ENCODE results near the gene MED12L.

MED12L gene

GRCh38 chr3:151144016-151144415, 58.6 kb downstream of the MED12L start:
- in situ Hi-C loops (cut with MboI; ENCODE audit: low pct_unique_long_range_greater_than_20kb, low sequenced_read_pairs, unreplicated experiment): loop anchor here (25.0 kb wide), 1 partner anchor 607 kb away; the partner anchor contains the start of genes EIF2A and SERP1
- TF ChIP-seq CTCF (IDR thresholded peaks at IDR 0.05; ENCODE audit: extremely low read depth, insufficient read depth, missing control alignments): no peak
- DNase-seq (ENCODE audit: low spot score): no peak

- in situ Hi-C loops (cut with MboI; ENCODE audit: low pct_unique_long_range_greater_than_20kb, low sequenced_read_pairs, unreplicated experiment): loop anchor here (25.0 kb wide), 1 partner anchor 607 kb away; the partner anchor contains the start of genes EIF2A and SERP1
- no peak for TF ChIP-seq CTCF (IDR thresholded peaks at IDR 0.05; ENCODE audit: extremely low read depth, insufficient read depth, missing control alignments)
- no peak for DNase-seq (ENCODE audit: low spot score)
Observed at GRCh38 chr3:151144760-151145159, 59.3 kb downstream of the MED12L start.

GRCh38 chr3:151145713-151146070, 60.2 kb downstream of the MED12L start:
- no peak for TF ChIP-seq CTCF (IDR thresholded peaks at IDR 0.05; ENCODE audit: extremely low read depth, insufficient read depth, missing control alignments)
- no peak for DNase-seq (ENCODE audit: low spot score)
- in situ Hi-C loops (cut with MboI; ENCODE audit: low pct_unique_long_range_greater_than_20kb, low sequenced_read_pairs, unreplicated experiment): loop anchor here (25.0 kb wide), 1 partner anchor 608 kb away; the partner anchor contains the start of genes EIF2A and SERP1

GRCh38 chr3:151146071-151146730, 60.7 kb downstream of the MED12L start:
- peak; percentile 52 for DNase-seq (ENCODE audit: low spot score)
- in situ Hi-C loops (cut with MboI; ENCODE audit: low pct_unique_long_range_greater_than_20kb, low sequenced_read_pairs, unreplicated experiment): loop anchor here (25.0 kb wide), 1 partner anchor 609 kb away; the partner anchor contains the start of genes EIF2A and SERP1

DNA sequence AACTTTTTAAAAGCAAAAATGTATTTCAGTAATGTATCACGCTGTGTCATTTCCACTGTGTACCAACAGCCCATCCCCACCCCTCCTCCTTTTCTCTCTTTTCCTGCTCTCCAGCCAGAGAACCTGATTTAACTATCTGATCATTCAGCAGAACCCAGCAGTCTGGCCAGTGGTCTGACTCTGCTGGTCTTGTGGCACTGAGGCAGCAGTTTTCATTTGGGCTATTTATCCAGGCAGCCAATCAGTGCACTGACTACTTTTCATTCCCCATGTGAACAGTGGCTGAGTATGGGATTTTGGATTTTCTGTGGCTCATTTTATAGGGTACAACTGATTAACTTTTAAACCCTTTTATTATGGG, 61.2 kb downstream of the MED12L start:
- in situ Hi-C loops (cut with MboI; ENCODE audit: low pct_unique_long_range_greater_than_20kb, low sequenced_read_pairs, unreplicated experiment): loop anchor here (25.0 kb wide), 1 partner anchor 609 kb away; the partner anchor contains the start of genes EIF2A and SERP1
- no peak for TF ChIP-seq CTCF (IDR thresholded peaks at IDR 0.05; ENCODE audit: extremely low read depth, insufficient read depth, missing control alignments)
- DNase-seq (ENCODE audit: low spot score): no peak

More at GRCh38 chr3:151146071-151146730, 60.7 kb downstream of the MED12L start:
- TF ChIP-seq CTCF (IDR thresholded peaks at IDR 0.05; ENCODE audit: extremely low read depth, insufficient read depth, missing control alignments): peak; percentile 82

GRCh38 chr3:151147299-151147698, 61.8 kb downstream of the MED12L start:
- DNase-seq (ENCODE audit: low spot score): no peak

More at GRCh38 chr3:151147299-151147698, 61.8 kb downstream of the MED12L start:
- TF ChIP-seq CTCF (IDR thresholded peaks at IDR 0.05; ENCODE audit: extremely low read depth, insufficient read depth, missing control alignments): no peak
- in situ Hi-C loops (cut with MboI; ENCODE audit: low pct_unique_long_range_greater_than_20kb, low sequenced_read_pairs, unreplicated experiment): loop anchor here (25.0 kb wide), 1 partner anchor 610 kb away; the partner anchor contains the start of genes EIF2A and SERP1

Data from GM13977 (cell line).